ENCODE results near the gene ARMC9.

Gene ARMC9

GRCh38 chr2:231321556-231322334 is 123.3 kb downstream of the ARMC9 start:
- Histone ChIP-seq H3K9me3 (no peaks in the 10 kb centered on the region), H3K36me3 (peaks cover 10 to 21% (median 13%) of the 10 kb centered on the region in 3 donors), H3K4me1 (no peaks in the 10 kb centered on the region), H3K4me3 (no peak overlapping the region), H3K27ac (no peak overlapping the region), H3K27me3 (no peaks in the 10 kb centered on the region)
- intact Hi-C loops (cut with DNase I; ENCODE audit: low total_unique reads) = no loop called here
- no peak for TF ChIP-seq CTCF (IDR thresholded peaks at IDR 0.05)
- peak; percentile 74 to 76 for DNase-seq

GRCh38 chr2:231323316-231323715 is 124.9 kb downstream of the ARMC9 start:
- Histone ChIP-seq H3K9me3 (no peaks in the 10 kb centered on the region), H3K27ac (no peak overlapping the region), H3K4me3 (no peak overlapping the region), H3K27me3 (no peaks in the 10 kb centered on the region), H3K4me1 (no peaks in the 10 kb centered on the region), H3K36me3 (peaks cover 0 to 12% (median 9%) of the 10 kb centered on the region in 3 donors)
- no peak for TF ChIP-seq CTCF (IDR thresholded peaks at IDR 0.05)
- intact Hi-C loops (cut with DNase I; ENCODE audit: low total_unique reads) = no loop called here
- DNase-seq = no peak

GRCh38 chr2:231325826-231326225 is 127.4 kb downstream of the ARMC9 start:
- no peak overlapping the region for H3K4me3 ChIP-seq
- H3K4me1 ChIP-seq = no peaks in the 10 kb centered on the region
- no peaks in the 10 kb centered on the region for H3K9me3 ChIP-seq
- H3K27me3 ChIP-seq = no peaks in the 10 kb centered on the region
- peaks cover 7 to 14% (median 8%) of the 10 kb centered on the region in 3 donors for H3K36me3 ChIP-seq
- DNase-seq = no peak
- intact Hi-C loops (cut with DNase I; ENCODE audit: low total_unique reads) = no loop called here
- no peak overlapping the region for H3K27ac ChIP-seq
- no peak for TF ChIP-seq CTCF (IDR thresholded peaks at IDR 0.05)

GRCh38 chr2:231326404-231326803 is 128.0 kb downstream of the ARMC9 start:
- intact Hi-C loops (cut with DNase I; ENCODE audit: low total_unique reads) = no loop called here
- no peak for TF ChIP-seq CTCF (IDR thresholded peaks at IDR 0.05)
- H3K27ac ChIP-seq = no peak overlapping the region

GRCh38 chr2:231330311-231330710 is 131.9 kb downstream of the ARMC9 start:
- Histone ChIP-seq H3K4me1 (no peaks in the 10 kb centered on the region), H3K27me3 (no peaks in the 10 kb centered on the region), H3K36me3 (peaks cover 26 to 42% (median 29%) of the 10 kb centered on the region in 3 donors), H3K4me3 (no peak overlapping the region), H3K9me3 (no peaks in the 10 kb centered on the region), H3K27ac (no peak overlapping the region)
- intact Hi-C loops (cut with DNase I; ENCODE audit: low total_unique reads) = no loop called here
- TF ChIP-seq CTCF (IDR thresholded peaks at IDR 0.05) = no peak
- no peak for DNase-seq

More at GRCh38 chr2:231326404-231326803, 128.0 kb downstream of the ARMC9 start:
- Histone ChIP-seq H3K4me1 (no peaks in the 10 kb centered on the region), H3K9me3 (no peaks in the 10 kb centered on the region), H3K4me3 (no peak overlapping the region), H3K27me3 (no peaks in the 10 kb centered on the region), H3K36me3 (peaks cover 9 to 13% (median 10%) of the 10 kb centered on the region in 3 donors)
- no peak for DNase-seq
